Measurements from ENCODE around the gene MAPKAP1.
"Not testable (repeated sequence)": the region's sequence is repeated elsewhere in the genome, so short reads cannot be mapped to it uniquely, and the experiment has no call there.

The MAPKAP1 gene

GRCh38 chr9:125411171-125411756 lies 295.7 kb downstream of the MAPKAP1 start:
- DNase-seq (ENCODE audit: low read depth): no peak

- no peak for DNase-seq (ENCODE audit: low read depth)
Observed at GRCh38 chr9:125410522-125410894, 296.5 kb downstream of the MAPKAP1 start.

- peak; percentile 16 for DNase-seq (ENCODE audit: low read depth)
Observed at GRCh38 chr9:125409637-125410521, 297.1 kb downstream of the MAPKAP1 start.

- no peak for DNase-seq (ENCODE audit: low read depth)
Observed at GRCh38 chr9:125409217-125409636, 297.8 kb downstream of the MAPKAP1 start.

- peak; percentile 65 for DNase-seq (ENCODE audit: low read depth)
Observed at GRCh38 chr9:125407974-125408900, 298.8 kb downstream of the MAPKAP1 start.

- no peak for DNase-seq (ENCODE audit: low read depth)
Observed at GRCh38 chr9:125407432-125407973, 299.5 kb downstream of the MAPKAP1 start.

- DNase-seq (ENCODE audit: low read depth): no peak
Observed at GRCh38 chr9:125406810-125407087, 300.3 kb downstream of the MAPKAP1 start.

- DNase-seq (ENCODE audit: low read depth): no peak
Observed at GRCh38 chr9:125405938-125406809, 300.8 kb downstream of the MAPKAP1 start.

GRCh38 chr9:125404733-125405132 lies 302.3 kb downstream of the MAPKAP1 start:
- DNase-seq (ENCODE audit: low read depth): no peak

GRCh38 chr9:125400725-125401716 lies 306.0 kb downstream of the MAPKAP1 start:
- no peak for DNase-seq (ENCODE audit: low read depth)

- DNase-seq (ENCODE audit: low read depth): not testable (repeated sequence)
Observed at GRCh38 chr9:125400232-125400631, 306.8 kb downstream of the MAPKAP1 start.

- no peak for DNase-seq (ENCODE audit: low read depth)
Observed at GRCh38 chr9:125399666-125400065, 307.3 kb downstream of the MAPKAP1 start.

GRCh38 chr9:125399165-125399564 lies 307.8 kb downstream of the MAPKAP1 start:
- DNase-seq (ENCODE audit: low read depth): no peak

- DNase-seq (ENCODE audit: low read depth): no peak
Observed at GRCh38 chr9:125398243-125398642, 308.8 kb downstream of the MAPKAP1 start.

- no peak for DNase-seq (ENCODE audit: low read depth)
Observed at GRCh38 chr9:125397736-125398135, 309.3 kb downstream of the MAPKAP1 start.

GRCh38 chr9:125396799-125397198 lies 310.2 kb downstream of the MAPKAP1 start:
- DNase-seq (ENCODE audit: low read depth): no peak

- no peak for DNase-seq (ENCODE audit: low read depth)
Observed at GRCh38 chr9:125393426-125393825, 313.6 kb downstream of the MAPKAP1 start.

GRCh38 chr9:125391704-125392103 lies 315.3 kb downstream of the MAPKAP1 start:
- no peak for DNase-seq (ENCODE audit: low read depth)

- DNase-seq (ENCODE audit: low read depth): no peak
Observed at GRCh38 chr9:125388978-125389377, 318.0 kb downstream of the MAPKAP1 start.

- DNase-seq (ENCODE audit: low read depth): no peak
Observed at GRCh38 chr9:125387861-125388524, 319.0 kb downstream of the MAPKAP1 start.
